ENCODE measurements around the gene TKTL1. TPM values are rescaled to one million over a fixed set of nuclear protein-coding genes. Genes with fewer than 3 reads are reported as not detected.

Gene TKTL1
- total RNA-seq, 1 experiment from 2014 or later, result 0.37 TPM

- DNase-seq (ENCODE audit: low read depth), result no peak
- in situ Hi-C loops (cut with HindIII; ENCODE audit: low pct_unique_long_range_greater_than_20kb, low sequenced_read_pairs), result no loop called here
Measured at GRCh38 chrX:154307202-154307601, 11.6 kb downstream of the TKTL1 start.

- peak; percentile 19 for DNase-seq (ENCODE audit: low read depth)
- in situ Hi-C loops (cut with HindIII; ENCODE audit: low pct_unique_long_range_greater_than_20kb, low sequenced_read_pairs), result no loop called here
Measured at GRCh38 chrX:154308108-154308946, 12.7 kb downstream of the TKTL1 start.

- in situ Hi-C loops (cut with HindIII; ENCODE audit: low pct_unique_long_range_greater_than_20kb, low sequenced_read_pairs), result no loop called here
- DNase-seq (ENCODE audit: low read depth), result no peak
Measured at GRCh38 chrX:154309041-154309775, 13.6 kb downstream of the TKTL1 start.

- DNase-seq (ENCODE audit: low read depth), result no peak
- in situ Hi-C loops (cut with HindIII; ENCODE audit: low pct_unique_long_range_greater_than_20kb, low sequenced_read_pairs), result no loop called here
Measured at GRCh38 chrX:154310616-154311536, 15.3 kb downstream of the TKTL1 start.

GRCh38 chrX:154312116-154312515, 16.5 kb downstream of the TKTL1 start:
- in situ Hi-C loops (cut with HindIII; ENCODE audit: low pct_unique_long_range_greater_than_20kb, low sequenced_read_pairs), result no loop called here
- DNase-seq (ENCODE audit: low read depth), result no peak

GRCh38 chrX:154313147-154313546, 17.6 kb downstream of the TKTL1 start:
- DNase-seq (ENCODE audit: low read depth), result no peak

GRCh38 chrX:154315416-154315815, 19.8 kb downstream of the TKTL1 start:
- no peak for DNase-seq (ENCODE audit: low read depth)
- in situ Hi-C loops (cut with HindIII; ENCODE audit: low pct_unique_long_range_greater_than_20kb, low sequenced_read_pairs), result no loop called here

More at GRCh38 chrX:154313147-154313546, 17.6 kb downstream of the TKTL1 start:
- in situ Hi-C loops (cut with HindIII; ENCODE audit: low pct_unique_long_range_greater_than_20kb, low sequenced_read_pairs), result no loop called here

- DNase-seq (ENCODE audit: low read depth), result no peak
Measured at GRCh38 chrX:154317391-154317995, 21.9 kb downstream of the TKTL1 start.

GRCh38 chrX:154320406-154320805, 24.8 kb downstream of the TKTL1 start:
- in situ Hi-C loops (cut with HindIII; ENCODE audit: low pct_unique_long_range_greater_than_20kb, low sequenced_read_pairs), result no loop called here

More at GRCh38 chrX:154317391-154317995, 21.9 kb downstream of the TKTL1 start:
- in situ Hi-C loops (cut with HindIII; ENCODE audit: low pct_unique_long_range_greater_than_20kb, low sequenced_read_pairs), result no loop called here

GRCh38 chrX:154321152-154321551, 25.6 kb downstream of the TKTL1 start:
- in situ Hi-C loops (cut with HindIII; ENCODE audit: low pct_unique_long_range_greater_than_20kb, low sequenced_read_pairs), result no loop called here
- DNase-seq (ENCODE audit: low read depth), result no peak

More at GRCh38 chrX:154320406-154320805, 24.8 kb downstream of the TKTL1 start:
- DNase-seq (ENCODE audit: low read depth), result no peak

GRCh38 chrX:154321594-154321993, 26.0 kb downstream of the TKTL1 start:
- in situ Hi-C loops (cut with HindIII; ENCODE audit: low pct_unique_long_range_greater_than_20kb, low sequenced_read_pairs), result no loop called here
- DNase-seq (ENCODE audit: low read depth), result no peak

GRCh38 chrX:154322890-154323289, 27.3 kb downstream of the TKTL1 start:
- DNase-seq (ENCODE audit: low read depth), result no peak

GRCh38 chrX:154323537-154323936, 27.9 kb downstream of the TKTL1 start:
- in situ Hi-C loops (cut with HindIII; ENCODE audit: low pct_unique_long_range_greater_than_20kb, low sequenced_read_pairs), result no loop called here

More at GRCh38 chrX:154322890-154323289, 27.3 kb downstream of the TKTL1 start:
- in situ Hi-C loops (cut with HindIII; ENCODE audit: low pct_unique_long_range_greater_than_20kb, low sequenced_read_pairs), result no loop called here

GRCh38 chrX:154325541-154325940, 29.9 kb downstream of the TKTL1 start:
- DNase-seq (ENCODE audit: low read depth), result peak; percentile 61
- in situ Hi-C loops (cut with HindIII; ENCODE audit: low pct_unique_long_range_greater_than_20kb, low sequenced_read_pairs), result no loop called here

More at GRCh38 chrX:154323537-154323936, 27.9 kb downstream of the TKTL1 start:
- DNase-seq (ENCODE audit: low read depth), result no peak

GRCh38 chrX:154327038-154327820, 31.6 kb downstream of the TKTL1 start:
- in situ Hi-C loops (cut with HindIII; ENCODE audit: low pct_unique_long_range_greater_than_20kb, low sequenced_read_pairs), result no loop called here

GRCh38 chrX:154328646-154329045, 33.1 kb downstream of the TKTL1 start:
- in situ Hi-C loops (cut with HindIII; ENCODE audit: low pct_unique_long_range_greater_than_20kb, low sequenced_read_pairs), result no loop called here
- no peak for DNase-seq (ENCODE audit: low read depth)

More at GRCh38 chrX:154327038-154327820, 31.6 kb downstream of the TKTL1 start:
- DNase-seq (ENCODE audit: low read depth), result no peak

- no peak for DNase-seq (ENCODE audit: low read depth)
- in situ Hi-C loops (cut with HindIII; ENCODE audit: low pct_unique_long_range_greater_than_20kb, low sequenced_read_pairs), result no loop called here
Measured at GRCh38 chrX:154329294-154329693, 33.7 kb downstream of the TKTL1 start.
